Neural progenitor cell (in vitro differentiated cells): ENCODE data around the gene SNX14.

Source experiments
- EZH2 ChIP-seq: fragments of 200-600 bp; sonication (generic); IDR thresholded peaks from 2 replicates; pipeline ENCODE4 v1.6.1; 2017; ENCODE audit warnings: antibody characterized with exemption, mild to moderate bottlenecking, moderate library complexity
- EZH2phosphoT487 ChIP-seq: fragments of 200-600 bp; sonication (generic); IDR thresholded peaks from 2 replicates; pipeline ENCODE4 v1.6.1; 2017; ENCODE audit warnings: antibody characterized with exemption
- TF ChIP-seq, protein P1 (sequence below): fragments of 200-600 bp; sonication (generic); IDR thresholded peaks from 2 replicates; pipeline ENCODE4 v1.5.1; 2017; ENCODE audit warnings: antibody characterized with exemption, mild to moderate bottlenecking

DNA sequence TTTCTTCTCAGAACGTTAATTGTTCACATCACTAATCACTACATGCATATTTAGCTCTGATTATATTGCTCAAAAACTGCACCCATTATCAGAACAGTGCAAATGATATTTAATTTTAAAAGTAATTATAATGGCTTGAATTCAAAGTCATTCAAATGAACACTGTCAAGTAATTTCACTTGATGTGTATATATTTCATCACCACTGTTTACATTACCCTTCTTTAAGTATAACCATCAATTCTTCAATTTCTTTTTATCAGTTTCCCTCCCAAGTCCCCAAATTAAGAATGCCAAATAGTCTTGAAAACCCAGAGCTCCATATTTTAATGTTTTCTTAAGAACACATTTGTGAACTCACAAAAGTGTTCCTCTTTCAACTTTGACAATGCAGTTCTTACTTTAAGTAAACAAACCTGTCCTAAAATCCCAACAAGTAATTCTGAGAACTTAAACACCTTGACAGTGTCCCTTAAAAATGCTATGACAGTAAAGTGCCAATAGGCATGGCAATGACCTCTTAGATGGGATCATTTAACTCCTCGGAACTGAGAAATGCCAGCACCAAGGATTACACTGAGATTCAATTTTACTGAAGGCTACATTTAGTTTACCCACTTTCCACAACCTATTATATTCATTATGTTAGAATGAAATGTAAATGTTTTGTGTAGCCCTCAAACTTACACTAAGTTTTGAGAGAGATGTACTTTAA lies 16.7 kb upstream of the SNX14 start:
- TF ChIP-seq, protein P1, sequence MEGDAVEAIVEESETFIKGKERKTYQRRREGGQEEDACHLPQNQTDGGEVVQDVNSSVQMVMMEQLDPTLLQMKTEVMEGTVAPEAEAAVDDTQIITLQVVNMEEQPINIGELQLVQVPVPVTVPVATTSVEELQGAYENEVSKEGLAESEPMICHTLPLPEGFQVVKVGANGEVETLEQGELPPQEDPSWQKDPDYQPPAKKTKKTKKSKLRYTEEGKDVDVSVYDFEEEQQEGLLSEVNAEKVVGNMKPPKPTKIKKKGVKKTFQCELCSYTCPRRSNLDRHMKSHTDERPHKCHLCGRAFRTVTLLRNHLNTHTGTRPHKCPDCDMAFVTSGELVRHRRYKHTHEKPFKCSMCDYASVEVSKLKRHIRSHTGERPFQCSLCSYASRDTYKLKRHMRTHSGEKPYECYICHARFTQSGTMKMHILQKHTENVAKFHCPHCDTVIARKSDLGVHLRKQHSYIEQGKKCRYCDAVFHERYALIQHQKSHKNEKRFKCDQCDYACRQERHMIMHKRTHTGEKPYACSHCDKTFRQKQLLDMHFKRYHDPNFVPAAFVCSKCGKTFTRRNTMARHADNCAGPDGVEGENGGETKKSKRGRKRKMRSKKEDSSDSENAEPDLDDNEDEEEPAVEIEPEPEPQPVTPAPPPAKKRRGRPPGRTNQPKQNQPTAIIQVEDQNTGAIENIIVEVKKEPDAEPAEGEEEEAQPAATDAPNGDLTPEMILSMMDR: no peak
- TF ChIP-seq EZH2phosphoT487 (no peak), EZH2 (no peak)
